ENCODE data around the gene CLPTM1L. TPM values are rescaled to one million over a fixed set of nuclear protein-coding genes. Genes with fewer than 3 reads are reported as not detected.

The CLPTM1L gene
- total RNA-seq, 1 donor from 2014 or later: 74.8 TPM

DNA sequence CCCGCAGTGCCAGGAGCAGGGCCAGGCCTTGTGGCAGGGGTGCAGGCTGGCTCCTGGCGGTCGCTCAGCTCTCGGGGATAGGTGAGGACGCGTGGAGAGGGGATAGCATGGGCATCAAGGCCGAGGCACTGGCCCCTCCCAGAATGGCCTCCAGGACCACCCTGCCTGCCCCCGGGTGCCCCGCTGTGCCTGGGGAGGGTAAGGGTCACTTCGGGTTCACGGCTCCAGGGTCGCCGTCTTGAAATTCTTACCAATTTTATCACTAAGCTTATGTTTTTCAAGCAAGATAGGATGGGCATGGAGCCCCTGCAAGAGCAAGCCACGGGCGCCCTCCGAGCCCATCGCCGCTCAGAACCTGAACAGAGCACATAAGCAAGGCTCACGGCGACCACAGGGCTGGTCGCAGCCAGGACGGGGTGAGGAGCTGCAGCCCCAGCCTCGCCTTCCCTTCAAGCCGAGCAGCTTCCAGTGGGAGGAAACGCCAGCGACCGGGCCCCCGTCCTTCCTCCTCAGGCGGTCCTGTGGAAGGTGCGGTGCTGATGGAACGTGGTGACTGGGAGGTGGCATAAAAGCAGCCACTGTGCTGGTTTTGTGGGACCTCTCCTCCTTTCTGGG lies 14.2 kb upstream of the CLPTM1L start:
- Mint-ChIP-seq H3K9me3 (no peaks in the 10 kb centered on the region), H3K27ac (no peak overlapping the region), H3K4me1 (no peaks in the 10 kb centered on the region), H3K36me3 (no peaks in the 10 kb centered on the region), H3K4me3 (no peak overlapping the region), H3K27me3 (ENCODE audit: insufficient read depth, low read depth) (peaks cover 16% of the 10 kb centered on the region)
- Histone ChIP-seq H3K36me3 (no peaks in the 10 kb centered on the region), H3K4me3 (no peak overlapping the region), H3K4me2 (no peak overlapping the region), H3F3A (ENCODE audit: low read depth) (no peaks in the 10 kb centered on the region), H3K27me3 (peaks cover 13% of the 10 kb centered on the region), H3K27ac (no peak overlapping the region), H3K9me3 (ENCODE audit: low read depth) (no peaks in the 10 kb centered on the region), H3K4me1 (no peaks in the 10 kb centered on the region), H2AFZ (replicated peaks) (no peak overlapping the region), H3K79me2 (ENCODE audit: low read depth) (no peaks in the 10 kb centered on the region), H3K9ac (no peak overlapping the region), H4K20me1 (ENCODE audit: low read depth) (no peaks in the 10 kb centered on the region)
- TF ChIP-seq EZH2 (IDR thresholded peaks at IDR 0.05): no peak
- TF ChIP-seq EZH2phosphoT487 (IDR thresholded peaks at IDR 0.05): no peak
- TF ChIP-seq, protein P1, sequence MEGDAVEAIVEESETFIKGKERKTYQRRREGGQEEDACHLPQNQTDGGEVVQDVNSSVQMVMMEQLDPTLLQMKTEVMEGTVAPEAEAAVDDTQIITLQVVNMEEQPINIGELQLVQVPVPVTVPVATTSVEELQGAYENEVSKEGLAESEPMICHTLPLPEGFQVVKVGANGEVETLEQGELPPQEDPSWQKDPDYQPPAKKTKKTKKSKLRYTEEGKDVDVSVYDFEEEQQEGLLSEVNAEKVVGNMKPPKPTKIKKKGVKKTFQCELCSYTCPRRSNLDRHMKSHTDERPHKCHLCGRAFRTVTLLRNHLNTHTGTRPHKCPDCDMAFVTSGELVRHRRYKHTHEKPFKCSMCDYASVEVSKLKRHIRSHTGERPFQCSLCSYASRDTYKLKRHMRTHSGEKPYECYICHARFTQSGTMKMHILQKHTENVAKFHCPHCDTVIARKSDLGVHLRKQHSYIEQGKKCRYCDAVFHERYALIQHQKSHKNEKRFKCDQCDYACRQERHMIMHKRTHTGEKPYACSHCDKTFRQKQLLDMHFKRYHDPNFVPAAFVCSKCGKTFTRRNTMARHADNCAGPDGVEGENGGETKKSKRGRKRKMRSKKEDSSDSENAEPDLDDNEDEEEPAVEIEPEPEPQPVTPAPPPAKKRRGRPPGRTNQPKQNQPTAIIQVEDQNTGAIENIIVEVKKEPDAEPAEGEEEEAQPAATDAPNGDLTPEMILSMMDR (IDR thresholded peaks at IDR 0.05): no peak
- DNase-seq (ENCODE audit: low spot score): no peak

DNA sequence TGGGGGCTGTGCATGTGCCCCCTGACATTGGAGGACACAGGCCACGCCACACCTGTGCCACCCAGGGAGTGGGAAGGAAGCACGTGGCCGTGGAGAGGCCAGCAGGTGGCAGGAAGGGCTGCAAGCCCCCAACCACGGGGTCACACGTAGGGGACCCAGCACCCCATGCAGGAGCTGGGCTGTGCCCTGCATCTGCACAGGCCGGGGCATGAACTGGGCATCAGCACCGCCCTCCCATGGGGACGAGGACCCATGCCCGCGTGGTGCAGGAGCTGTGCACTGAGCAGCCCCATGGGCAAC lies 13.8 kb upstream of the CLPTM1L start:
- H3K4me1 Mint-ChIP-seq: no peaks in the 10 kb centered on the region
- H3K4me1 ChIP-seq: no peaks in the 10 kb centered on the region
- no peaks in the 10 kb centered on the region for H4K20me1 ChIP-seq (ENCODE audit: low read depth)
- TF ChIP-seq EZH2 (IDR thresholded peaks at IDR 0.05): no peak
- no peak for TF ChIP-seq EZH2phosphoT487 (IDR thresholded peaks at IDR 0.05)
- TF ChIP-seq, protein P1 (IDR thresholded peaks at IDR 0.05): no peak
- DNase-seq (ENCODE audit: low spot score): no peak
- H3K4me2 ChIP-seq: no peak overlapping the region
- H3K9me3 Mint-ChIP-seq: no peaks in the 10 kb centered on the region
- H3K9me3 ChIP-seq (ENCODE audit: low read depth): no peaks in the 10 kb centered on the region
- H3K27me3 ChIP-seq: peaks cover 8% of the 10 kb centered on the region
- H3K4me3 Mint-ChIP-seq: no peak overlapping the region
- no peaks in the 10 kb centered on the region for H3K36me3 ChIP-seq
- H3K4me3 ChIP-seq: no peak overlapping the region
- no peaks in the 10 kb centered on the region for H3F3A ChIP-seq (ENCODE audit: low read depth)
- H3K27ac Mint-ChIP-seq: no peak overlapping the region
- H3K9ac ChIP-seq: no peak overlapping the region
- no peaks in the 10 kb centered on the region for H3K79me2 ChIP-seq (ENCODE audit: low read depth)
- H3K27me3 Mint-ChIP-seq (ENCODE audit: insufficient read depth, low read depth): peaks cover 11% of the 10 kb centered on the region
- H3K36me3 Mint-ChIP-seq: no peaks in the 10 kb centered on the region
- no peak overlapping the region for H2AFZ ChIP-seq (replicated peaks)
- H3K27ac ChIP-seq: no peak overlapping the region

DNA sequence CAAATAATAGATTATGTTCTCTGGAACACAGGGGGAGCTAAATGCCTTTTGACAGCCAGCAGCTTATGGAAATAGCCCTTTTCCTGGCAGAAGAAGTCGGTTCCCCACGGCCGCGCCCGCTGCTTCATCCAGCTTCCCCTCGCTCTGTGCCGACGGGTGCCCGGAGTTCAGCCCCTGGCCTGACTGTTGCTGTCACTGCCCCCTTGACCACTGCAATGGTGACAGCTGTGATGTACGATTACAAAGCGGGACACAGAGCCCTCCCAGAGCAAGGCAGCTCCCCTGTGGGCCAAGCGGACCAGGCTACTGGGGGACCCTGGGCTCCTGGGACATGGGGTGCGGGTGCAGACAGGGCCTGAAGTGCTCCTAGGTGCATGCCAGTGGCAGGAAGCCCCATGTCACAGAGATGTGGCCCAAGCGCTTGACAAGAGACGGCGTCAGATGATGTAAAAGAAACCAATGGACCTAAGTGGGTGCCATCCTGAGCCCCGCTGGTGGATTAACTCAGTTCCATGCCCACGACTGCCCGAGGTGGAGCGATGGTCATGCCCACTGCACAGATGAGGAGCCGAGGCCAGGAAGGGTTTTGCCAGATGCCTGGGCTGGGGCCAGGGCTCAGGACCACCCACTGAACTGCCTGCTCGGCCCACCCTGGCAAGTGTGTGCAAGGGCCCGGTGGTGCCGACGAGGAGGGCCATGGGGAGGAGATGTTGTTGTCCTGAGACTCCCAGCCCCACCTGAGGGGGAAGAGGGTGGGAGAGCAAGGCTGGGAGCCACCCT lies 13.2 kb upstream of the CLPTM1L start:
- Histone ChIP-seq H3K4me3 (no peak overlapping the region), H3K9ac (no peak overlapping the region), H2AFZ (replicated peaks) (no peak overlapping the region), H3K27ac (no peak overlapping the region), H3F3A (ENCODE audit: low read depth) (no peaks in the 10 kb centered on the region), H3K4me2 (no peak overlapping the region), H3K9me3 (ENCODE audit: low read depth) (no peaks in the 10 kb centered on the region), H3K4me1 (no peaks in the 10 kb centered on the region), H3K27me3 (peaks cover 3% of the 10 kb centered on the region), H3K36me3 (no peaks in the 10 kb centered on the region), H4K20me1 (ENCODE audit: low read depth) (no peaks in the 10 kb centered on the region), H3K79me2 (ENCODE audit: low read depth) (no peaks in the 10 kb centered on the region)
- no peak overlapping the region for H3K4me3 Mint-ChIP-seq
- peaks cover 7% of the 10 kb centered on the region for H3K27me3 Mint-ChIP-seq (ENCODE audit: insufficient read depth, low read depth)
- H3K9me3 Mint-ChIP-seq: no peaks in the 10 kb centered on the region
- no peak for DNase-seq (ENCODE audit: low spot score)
- no peak for TF ChIP-seq EZH2phosphoT487 (IDR thresholded peaks at IDR 0.05)
- no peak for TF ChIP-seq EZH2 (IDR thresholded peaks at IDR 0.05)
- TF ChIP-seq, protein P1 (IDR thresholded peaks at IDR 0.05): no peak
- H3K4me1 Mint-ChIP-seq: no peaks in the 10 kb centered on the region
- no peak overlapping the region for H3K27ac Mint-ChIP-seq
- H3K36me3 Mint-ChIP-seq: no peaks in the 10 kb centered on the region

All from neural progenitor cell (in vitro differentiated cells).